Mucosa of descending colon (tissue), 3 donors: ENCODE measurements around the gene HIBCH. TPM values are rescaled to one million over a fixed set of nuclear protein-coding genes. Genes with fewer than 3 reads are reported as not detected.
"Not testable (repeated sequence)": the region's sequence is repeated elsewhere in the genome, so short reads cannot be mapped to it uniquely, and the experiment has no call there.

Experiments used
- ATAC-seq: fragments of 200-7000 bp; cut with Tn5 transposase; one replicate; pipeline ENCODE4 v1.9.1; 2020; ENCODE audit warnings: mild to moderate bottlenecking, moderate library complexity
- DNase-seq, 3 donors: peaks; one replicate each; pipeline ENCODE4 v3.0.0-alpha.2; 2020
- H3K36me3 ChIP-seq: fragments of 200-600 bp; one replicate; pipeline ENCODE4 v1.8.0; 2021; ENCODE audit warnings: low read depth, mild to moderate bottlenecking
- H3K4me1 ChIP-seq: fragments of 200-600 bp; one replicate; pipeline ENCODE4 v1.8.0; 2021; ENCODE audit warnings: low read depth, mild to moderate bottlenecking
- H3K4me3 ChIP-seq: fragments of 200-600 bp; one replicate; pipeline ENCODE4 v1.8.0; 2021; ENCODE audit warnings: mild to moderate bottlenecking
- H3K9me3 ChIP-seq: fragments of 200-600 bp; one replicate; pipeline ENCODE4 v1.8.0; 2021; ENCODE audit warnings: mild to moderate bottlenecking
- CTCF ChIP-seq: fragments of 200-600 bp; IDR thresholded peaks from one replicate; pipeline ENCODE4 v1.8.0; 2022; ENCODE audit warnings: antibody characterized with exemption, mild to moderate bottlenecking
- intact Hi-C, 2 donors: fragments of 100-400 bp; cut with DNase I in 1 of 2; cut with micrococcal nuclease in 1 of 2; formaldehyde crosslinking; loops; one replicate each; pipeline versions ENCODE4 v1.11.0 to v1.11.1; 2022; cut with DNase I, micrococcal nuclease
- total RNA-seq, 3 donors: library from RNA; stranded (reverse); fragmentation: NEBNext Ultra II Directional in 2 of 3; extraction: Animal tissue kit (Norgen Biotek cat#: 25700) in 2 of 3; gene quantifications; one replicate each; pipeline versions ENCODE4 v1.2.1 to v1.2.4, GENCODE V29; 2021 to 2023
- donor health status: DM: no; HTN: no; CAD: no; lungs with moderate emphysema.
- donor health status: DM: no; HTN: no; CAD: no.
- donor health status: DM: no; HTN: yes; CAD: no.

The HIBCH gene
- total RNA-seq, 3 donors from 2014 or later: 46.5 to 79.3 (median 46.7) TPM

GRCh38 chr2:190313880-190314279 lies 5.7 kb downstream of the HIBCH start:
- Histone ChIP-seq H3K9me3 (no peaks in the 10 kb centered on the region), H3K4me1 (peaks cover 25% of the 10 kb centered on the region), H3K4me3 (no peak overlapping the region), H3K36me3 (no peaks in the 10 kb centered on the region)
- DNase-seq: peak in 1 of 3 donors; percentile 40
- ATAC-seq: peak; percentile 64
- TF ChIP-seq CTCF: no peak
- intact Hi-C loops: no loop called here

- DNase-seq: peak in 1 of 3 donors; percentile 58
Observed at GRCh38 chr2:190312635-190313025, 7.0 kb downstream of the HIBCH start.

GRCh38 chr2:190311893-190312634 lies 7.6 kb downstream of the HIBCH start:
- intact Hi-C loops: no loop called here
- H3K9me3 ChIP-seq: no peaks in the 10 kb centered on the region
- H3K4me1 ChIP-seq: peaks cover 16% of the 10 kb centered on the region
- H3K36me3 ChIP-seq: no peaks in the 10 kb centered on the region
- H3K4me3 ChIP-seq: no peak overlapping the region
- ATAC-seq: peak; percentile 72
- no peak for DNase-seq
- TF ChIP-seq CTCF: no peak

More at GRCh38 chr2:190312635-190313025, 7.0 kb downstream of the HIBCH start:
- H3K9me3 ChIP-seq, intact Hi-C loops, H3K4me3 ChIP-seq, H3K36me3 ChIP-seq: not testable (repeated sequence)
- peak; percentile 78 for ATAC-seq
- peaks cover 16% of the 10 kb centered on the region for H3K4me1 ChIP-seq

GRCh38 chr2:190308031-190308430 lies 11.6 kb downstream of the HIBCH start:
- Histone ChIP-seq H3K4me3 (no peak overlapping the region), H3K9me3 (no peaks in the 10 kb centered on the region), H3K4me1 (no peaks in the 10 kb centered on the region), H3K36me3 (no peaks in the 10 kb centered on the region)
- intact Hi-C loops: no loop called here
- no peak for TF ChIP-seq CTCF
- ATAC-seq (peak; percentile 54), DNase-seq (no peak)

GRCh38 chr2:190304404-190304803 lies 15.2 kb downstream of the HIBCH start:
- H3K4me3 ChIP-seq: no peak overlapping the region
- no peaks in the 10 kb centered on the region for H3K9me3 ChIP-seq
- DNase-seq (no peak), ATAC-seq (no peak)
- no peak for TF ChIP-seq CTCF
- intact Hi-C loops: no loop called here
- H3K36me3 ChIP-seq: no peaks in the 10 kb centered on the region
- H3K4me1 ChIP-seq: no peaks in the 10 kb centered on the region

- Histone ChIP-seq H3K4me3 (no peak overlapping the region), H3K36me3 (no peaks in the 10 kb centered on the region), H3K9me3 (no peaks in the 10 kb centered on the region), H3K4me1 (no peaks in the 10 kb centered on the region)
- intact Hi-C loops: no loop called here
- ATAC-seq: no peak
- TF ChIP-seq CTCF: no peak
- no peak for DNase-seq
Observed at GRCh38 chr2:190303647-190304046, 16.0 kb downstream of the HIBCH start.
